ENCODE results near the gene ABCA2.

Gene ABCA2

DNA sequence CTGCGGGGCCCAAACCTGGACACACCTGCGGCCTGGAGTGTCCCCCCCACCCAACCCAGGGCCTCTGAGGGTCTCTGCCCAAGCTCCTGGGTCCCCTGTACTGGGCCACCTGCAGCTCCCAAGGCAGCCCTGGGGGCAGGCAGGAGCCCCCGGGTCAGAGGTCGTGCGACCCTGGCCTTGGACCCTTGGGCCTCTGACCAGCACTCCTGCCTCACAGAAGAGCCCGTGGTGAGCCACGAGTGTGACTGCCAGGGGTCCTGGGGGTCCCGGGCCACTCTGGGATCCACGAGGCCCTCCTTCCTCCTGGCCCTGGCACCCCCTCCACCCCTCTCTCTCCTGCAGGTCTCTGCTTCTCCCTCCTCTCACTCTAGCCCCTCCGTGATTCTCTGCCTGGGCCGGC, 55.7 kb downstream of the ABCA2 start:
- TF ChIP-seq, protein P1, sequence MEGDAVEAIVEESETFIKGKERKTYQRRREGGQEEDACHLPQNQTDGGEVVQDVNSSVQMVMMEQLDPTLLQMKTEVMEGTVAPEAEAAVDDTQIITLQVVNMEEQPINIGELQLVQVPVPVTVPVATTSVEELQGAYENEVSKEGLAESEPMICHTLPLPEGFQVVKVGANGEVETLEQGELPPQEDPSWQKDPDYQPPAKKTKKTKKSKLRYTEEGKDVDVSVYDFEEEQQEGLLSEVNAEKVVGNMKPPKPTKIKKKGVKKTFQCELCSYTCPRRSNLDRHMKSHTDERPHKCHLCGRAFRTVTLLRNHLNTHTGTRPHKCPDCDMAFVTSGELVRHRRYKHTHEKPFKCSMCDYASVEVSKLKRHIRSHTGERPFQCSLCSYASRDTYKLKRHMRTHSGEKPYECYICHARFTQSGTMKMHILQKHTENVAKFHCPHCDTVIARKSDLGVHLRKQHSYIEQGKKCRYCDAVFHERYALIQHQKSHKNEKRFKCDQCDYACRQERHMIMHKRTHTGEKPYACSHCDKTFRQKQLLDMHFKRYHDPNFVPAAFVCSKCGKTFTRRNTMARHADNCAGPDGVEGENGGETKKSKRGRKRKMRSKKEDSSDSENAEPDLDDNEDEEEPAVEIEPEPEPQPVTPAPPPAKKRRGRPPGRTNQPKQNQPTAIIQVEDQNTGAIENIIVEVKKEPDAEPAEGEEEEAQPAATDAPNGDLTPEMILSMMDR (IDR thresholded peaks at IDR 0.05) = no peak

DNA sequence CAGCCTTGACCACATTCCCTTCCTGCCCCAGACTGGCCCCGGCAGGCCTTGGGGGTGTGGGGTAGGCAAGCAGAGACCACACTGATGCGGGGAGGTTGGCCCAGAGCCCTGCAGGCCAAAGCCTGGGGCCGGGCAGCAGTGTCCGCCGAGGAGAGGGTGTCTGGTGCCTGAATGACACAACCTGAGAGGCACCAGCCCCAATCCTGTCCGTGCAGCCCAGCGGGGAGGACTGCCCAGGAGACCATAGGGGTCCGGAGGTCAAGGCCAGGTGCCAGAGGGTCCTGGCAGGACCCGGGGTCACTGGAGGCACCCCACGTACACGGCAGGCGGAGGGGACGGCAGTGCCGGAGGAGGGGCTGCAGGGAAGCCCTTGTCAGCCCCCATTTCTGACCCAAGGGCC, 56.3 kb downstream of the ABCA2 start:
- TF ChIP-seq, protein P1 (IDR thresholded peaks at IDR 0.05) = no peak

DNA sequence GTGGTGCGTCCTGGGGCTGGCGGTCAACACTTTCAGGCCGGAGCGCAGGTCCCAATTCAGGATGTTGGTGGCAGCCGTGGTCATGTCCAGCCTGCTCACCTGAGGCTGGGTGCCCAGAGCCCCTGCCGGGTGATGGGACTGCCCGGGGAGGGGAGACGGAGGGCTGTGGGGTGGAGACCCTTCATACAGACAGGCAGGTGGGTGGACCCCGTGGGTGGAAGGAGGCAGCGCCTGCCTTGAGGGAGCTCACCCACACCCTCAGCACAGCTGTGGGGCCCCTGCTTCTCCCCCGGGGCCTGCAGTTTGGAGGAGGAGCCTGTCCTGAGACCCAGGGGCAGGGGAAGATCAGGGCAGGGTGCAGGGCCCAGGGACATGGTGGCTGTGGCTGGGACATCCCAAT, 57.7 kb downstream of the ABCA2 start:
- TF ChIP-seq, protein P1 (IDR thresholded peaks at IDR 0.05) = no peak

DNA sequence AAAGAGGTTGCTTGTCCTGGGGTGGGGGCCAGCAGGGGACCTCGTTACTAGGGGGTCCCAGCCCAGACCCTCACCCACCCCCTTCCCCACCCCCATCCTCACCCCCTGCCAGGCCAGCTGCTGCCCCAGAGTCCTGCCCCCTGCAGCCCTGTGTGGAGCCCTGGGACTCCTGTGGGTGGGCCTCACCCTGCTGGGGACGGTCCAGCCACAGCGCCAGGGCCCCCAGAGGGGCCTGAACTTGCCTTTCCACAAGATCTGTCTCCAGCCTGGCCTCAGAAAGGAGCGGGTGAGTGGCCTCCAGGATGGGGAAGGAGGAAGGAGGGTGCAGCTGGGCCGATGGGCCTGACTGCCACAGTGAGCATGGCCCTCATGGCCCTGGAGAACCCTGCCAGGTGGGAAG, 58.3 kb downstream of the ABCA2 start:
- TF ChIP-seq, protein P1 (IDR thresholded peaks at IDR 0.05) = no peak

DNA sequence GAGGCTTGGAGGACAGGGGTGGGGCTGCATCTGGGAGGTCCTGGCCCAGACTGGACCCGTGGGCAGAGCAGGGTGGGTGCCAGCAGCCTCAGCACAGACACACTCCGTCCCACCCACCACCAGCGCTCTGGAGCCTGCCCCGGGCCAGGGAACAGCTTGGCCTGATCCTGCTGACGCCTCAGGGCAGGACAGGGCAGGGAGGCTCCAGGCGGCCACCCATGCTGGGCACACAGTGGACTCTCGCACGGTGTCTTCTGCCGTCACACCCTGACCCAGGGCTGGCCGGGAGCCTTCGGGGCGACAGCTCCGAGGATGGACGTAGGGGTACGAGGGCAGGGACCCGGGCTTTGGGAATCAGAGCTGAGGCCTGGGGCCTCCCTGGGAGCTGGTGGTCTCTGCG, 58.9 kb downstream of the ABCA2 start:
- TF ChIP-seq, protein P1 (IDR thresholded peaks at IDR 0.05) = no peak

DNA sequence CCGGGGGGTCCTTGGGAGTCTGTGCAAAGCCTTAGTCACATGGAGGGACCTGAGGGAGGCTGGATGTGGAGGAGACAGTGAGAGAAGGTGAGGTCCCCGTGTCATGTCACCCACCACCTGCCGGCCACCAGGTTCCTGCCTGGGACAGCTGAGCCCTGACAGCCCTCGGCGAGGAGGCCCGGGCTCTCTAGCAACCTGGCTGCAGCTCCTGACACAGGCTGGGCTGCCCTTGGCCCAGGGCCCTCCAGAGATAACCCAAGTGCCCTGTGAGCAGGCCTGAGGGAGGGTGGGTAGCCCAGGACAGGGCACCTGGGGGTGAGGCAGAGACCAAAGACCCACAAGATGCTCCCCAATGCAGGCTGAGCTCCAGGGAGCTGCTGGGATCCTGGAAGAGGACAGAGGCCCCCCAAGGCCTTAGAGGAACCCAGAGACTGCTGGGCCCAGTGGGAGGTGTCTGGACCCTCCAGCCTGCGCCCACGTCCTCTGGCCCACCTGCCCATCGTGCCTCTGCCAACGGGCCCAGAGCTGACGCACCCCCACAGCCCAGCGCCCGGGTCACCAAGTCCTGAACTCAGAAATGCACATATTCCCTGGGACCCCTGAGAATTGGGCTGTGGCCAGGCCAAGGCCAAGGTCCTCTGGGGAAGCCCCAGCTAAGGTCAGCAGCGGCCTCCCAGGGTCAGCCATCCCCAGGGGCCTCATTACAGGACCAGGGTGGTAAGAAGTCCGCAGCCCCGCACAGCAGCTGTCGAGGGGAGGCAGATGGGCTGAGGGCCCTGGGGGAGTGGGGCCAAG, 59.5 kb downstream of the ABCA2 start:
- TF ChIP-seq, protein P1 (IDR thresholded peaks at IDR 0.05) = no peak

DNA sequence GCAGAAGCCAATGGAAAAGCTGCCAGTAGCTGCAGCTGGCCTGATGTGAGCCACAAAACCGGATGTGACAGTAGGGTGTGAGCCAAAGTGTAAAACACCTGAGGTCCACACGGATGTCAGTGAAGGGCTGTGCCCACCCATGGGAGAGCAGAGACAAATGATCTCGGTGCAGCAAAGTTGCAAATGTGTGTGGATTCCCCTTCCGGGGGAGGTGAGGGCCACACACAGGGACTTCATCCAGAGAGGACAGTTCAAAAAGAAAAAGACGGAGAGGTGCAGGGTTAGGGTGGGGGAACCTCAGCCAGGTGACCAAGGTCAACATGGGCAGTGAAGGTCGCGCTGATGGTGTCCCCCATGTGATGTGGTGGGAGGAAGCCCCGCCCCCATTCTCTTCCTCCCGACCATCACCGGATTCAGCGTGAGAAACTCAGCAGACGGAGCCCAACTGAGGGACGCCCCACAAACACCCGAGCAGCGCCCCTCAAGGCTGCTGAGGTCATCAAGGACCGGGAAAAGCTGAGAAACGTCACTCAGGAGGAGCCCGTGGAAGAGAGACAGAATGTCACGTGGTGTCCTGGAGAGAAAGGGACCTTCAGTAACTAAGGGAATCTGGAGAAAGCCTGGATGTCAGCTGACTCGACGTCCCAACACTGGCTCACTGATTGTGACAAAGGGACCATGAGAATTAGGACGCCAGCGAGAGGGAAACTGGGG, 62.1 kb downstream of the ABCA2 start:
- TF ChIP-seq, protein P1 (IDR thresholded peaks at IDR 0.05) = no peak
